ENCODE results near the gene GDF9. TPM values are rescaled to one million over a fixed set of nuclear protein-coding genes. Genes with fewer than 3 reads are reported as not detected.

The GDF9 gene
- total RNA-seq, 4 donors from 2014 or later, result 0.22 to 0.75 (median 0.51) TPM; not detected in 1

DNA sequence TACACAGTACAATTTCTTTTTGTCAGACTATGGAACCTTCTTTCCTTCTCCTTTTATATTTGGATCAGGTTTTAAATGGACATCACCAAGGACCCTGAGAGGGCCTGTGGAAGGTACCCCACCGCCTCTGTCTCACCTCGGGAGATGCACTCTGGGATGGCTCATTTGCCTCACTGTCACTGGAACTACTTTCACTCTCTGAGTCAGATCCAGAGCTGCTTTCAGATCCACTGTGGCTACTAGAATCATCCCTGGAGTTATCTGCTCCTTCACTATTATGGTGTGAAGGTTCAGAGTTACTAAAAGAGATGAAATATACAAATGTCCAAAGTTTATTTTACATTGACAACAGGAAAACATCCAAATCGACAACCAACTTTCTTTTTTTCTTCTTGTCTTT lies 31.8 kb upstream of the GDF9 start:
- TF ChIP-seq, protein P1, sequence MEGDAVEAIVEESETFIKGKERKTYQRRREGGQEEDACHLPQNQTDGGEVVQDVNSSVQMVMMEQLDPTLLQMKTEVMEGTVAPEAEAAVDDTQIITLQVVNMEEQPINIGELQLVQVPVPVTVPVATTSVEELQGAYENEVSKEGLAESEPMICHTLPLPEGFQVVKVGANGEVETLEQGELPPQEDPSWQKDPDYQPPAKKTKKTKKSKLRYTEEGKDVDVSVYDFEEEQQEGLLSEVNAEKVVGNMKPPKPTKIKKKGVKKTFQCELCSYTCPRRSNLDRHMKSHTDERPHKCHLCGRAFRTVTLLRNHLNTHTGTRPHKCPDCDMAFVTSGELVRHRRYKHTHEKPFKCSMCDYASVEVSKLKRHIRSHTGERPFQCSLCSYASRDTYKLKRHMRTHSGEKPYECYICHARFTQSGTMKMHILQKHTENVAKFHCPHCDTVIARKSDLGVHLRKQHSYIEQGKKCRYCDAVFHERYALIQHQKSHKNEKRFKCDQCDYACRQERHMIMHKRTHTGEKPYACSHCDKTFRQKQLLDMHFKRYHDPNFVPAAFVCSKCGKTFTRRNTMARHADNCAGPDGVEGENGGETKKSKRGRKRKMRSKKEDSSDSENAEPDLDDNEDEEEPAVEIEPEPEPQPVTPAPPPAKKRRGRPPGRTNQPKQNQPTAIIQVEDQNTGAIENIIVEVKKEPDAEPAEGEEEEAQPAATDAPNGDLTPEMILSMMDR (IDR thresholded peaks at IDR 0.05; ENCODE audit: low read depth), result no peak

DNA sequence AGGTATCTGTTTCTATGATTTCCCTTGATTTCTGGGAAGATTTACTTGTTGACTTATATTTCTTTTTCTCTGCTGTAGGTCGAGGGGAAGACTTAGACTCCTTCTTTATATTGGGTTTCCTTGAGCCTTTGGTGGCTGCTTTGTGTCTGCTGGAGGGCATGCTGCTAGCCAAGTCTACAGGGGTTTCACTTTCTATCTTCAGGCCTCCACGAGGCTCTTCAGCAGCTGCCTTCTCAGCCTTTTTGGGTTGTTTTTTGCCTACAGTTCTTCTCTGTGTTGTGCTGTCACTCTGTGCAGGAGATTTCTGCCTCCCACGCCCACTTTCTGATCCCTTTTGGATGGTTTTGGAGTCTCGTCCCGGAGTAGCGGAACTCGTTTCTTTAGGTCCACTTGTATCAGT lies 30.4 kb upstream of the GDF9 start:
- TF ChIP-seq, protein P1 (IDR thresholded peaks at IDR 0.05; ENCODE audit: low read depth), result no peak

DNA sequence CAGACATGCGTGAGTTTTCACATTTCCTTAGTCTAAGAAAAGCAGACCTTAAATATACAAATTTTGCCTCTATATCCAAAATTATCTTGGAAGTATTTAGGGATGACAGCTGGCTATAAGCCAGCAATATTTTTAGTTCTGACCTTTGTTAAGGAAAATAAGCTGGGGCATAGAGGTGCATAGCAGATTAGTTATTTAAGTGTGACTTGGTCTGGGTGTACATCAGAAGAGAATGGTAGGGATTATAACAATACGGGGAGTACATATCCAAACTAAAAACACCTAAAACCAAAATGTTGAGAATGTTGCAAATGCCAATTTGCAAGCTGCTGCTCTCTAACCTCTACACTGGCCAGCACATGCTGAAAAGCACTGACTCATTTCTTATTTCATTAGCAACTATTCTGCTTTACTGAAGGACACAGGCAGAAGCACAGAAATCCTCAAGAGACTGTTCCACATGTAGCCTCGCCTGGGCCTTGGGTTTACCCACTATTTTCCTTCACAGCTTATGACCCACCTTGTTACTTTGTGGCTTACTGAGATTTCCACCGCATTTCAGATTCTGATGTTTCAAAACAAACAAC lies 29.5 kb upstream of the GDF9 start:
- TF ChIP-seq, protein P1 (IDR thresholded peaks at IDR 0.05; ENCODE audit: low read depth), result no peak

DNA sequence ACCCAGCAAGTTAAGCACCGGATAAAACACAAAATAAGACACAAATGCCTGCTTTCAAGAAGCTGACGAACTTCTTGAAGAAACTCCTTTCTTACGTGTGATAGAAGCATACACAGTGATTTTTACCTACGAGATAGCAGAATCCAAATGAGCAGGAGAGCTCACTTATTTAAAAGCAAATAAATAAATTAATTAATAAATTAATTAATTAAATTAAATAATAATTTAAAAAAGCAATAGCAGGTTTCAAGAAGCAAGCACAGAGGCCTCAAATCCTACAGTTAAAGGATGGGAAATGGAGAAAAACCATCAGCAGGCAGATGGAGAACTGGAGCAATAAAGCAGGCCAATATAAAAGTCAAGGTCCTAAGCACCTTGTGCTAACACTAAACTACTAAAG lies 24.5 kb upstream of the GDF9 start:
- TF ChIP-seq, protein P1 (IDR thresholded peaks at IDR 0.05; ENCODE audit: low read depth), result no peak

DNA sequence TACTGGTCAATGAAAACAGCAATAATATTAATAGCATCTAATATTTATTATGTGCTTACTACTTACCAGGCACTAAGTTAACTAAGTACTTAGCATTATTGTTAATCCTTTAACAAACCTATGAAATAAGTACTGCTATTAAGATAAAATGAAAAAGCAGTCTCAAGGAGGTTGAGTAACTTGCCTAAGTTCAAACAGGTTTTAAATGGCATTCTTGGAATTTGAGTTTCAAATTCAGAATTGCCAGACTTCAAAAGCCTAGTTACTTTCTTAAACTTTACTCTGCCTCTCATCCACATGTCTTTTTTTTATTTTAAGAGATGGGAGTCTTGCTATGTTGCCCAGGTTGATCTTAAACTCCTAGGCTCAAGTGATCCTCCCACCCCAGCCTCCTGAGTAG lies 23.2 kb upstream of the GDF9 start:
- TF ChIP-seq, protein P1 (IDR thresholded peaks at IDR 0.05; ENCODE audit: low read depth), result no peak

DNA sequence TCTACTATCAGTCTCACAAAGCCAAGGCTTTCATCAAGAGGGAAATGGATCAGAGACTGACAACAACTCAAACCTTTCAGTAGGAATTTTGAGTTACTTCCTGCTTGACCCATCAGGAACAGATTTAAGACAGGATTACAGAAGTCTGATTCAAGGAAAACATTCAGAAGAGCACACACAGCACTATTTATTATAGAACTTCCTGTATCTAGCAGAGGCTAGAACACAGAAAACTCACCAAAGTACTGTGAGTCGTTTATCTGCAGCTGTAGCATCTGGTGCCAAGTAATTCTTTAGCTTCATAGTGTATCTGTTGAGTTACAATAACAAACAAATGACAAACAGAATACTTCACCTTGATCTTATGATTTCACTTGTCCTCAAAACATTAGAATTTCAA lies 21.0 kb upstream of the GDF9 start:
- TF ChIP-seq, protein P1 (IDR thresholded peaks at IDR 0.05; ENCODE audit: low read depth), result no peak

DNA sequence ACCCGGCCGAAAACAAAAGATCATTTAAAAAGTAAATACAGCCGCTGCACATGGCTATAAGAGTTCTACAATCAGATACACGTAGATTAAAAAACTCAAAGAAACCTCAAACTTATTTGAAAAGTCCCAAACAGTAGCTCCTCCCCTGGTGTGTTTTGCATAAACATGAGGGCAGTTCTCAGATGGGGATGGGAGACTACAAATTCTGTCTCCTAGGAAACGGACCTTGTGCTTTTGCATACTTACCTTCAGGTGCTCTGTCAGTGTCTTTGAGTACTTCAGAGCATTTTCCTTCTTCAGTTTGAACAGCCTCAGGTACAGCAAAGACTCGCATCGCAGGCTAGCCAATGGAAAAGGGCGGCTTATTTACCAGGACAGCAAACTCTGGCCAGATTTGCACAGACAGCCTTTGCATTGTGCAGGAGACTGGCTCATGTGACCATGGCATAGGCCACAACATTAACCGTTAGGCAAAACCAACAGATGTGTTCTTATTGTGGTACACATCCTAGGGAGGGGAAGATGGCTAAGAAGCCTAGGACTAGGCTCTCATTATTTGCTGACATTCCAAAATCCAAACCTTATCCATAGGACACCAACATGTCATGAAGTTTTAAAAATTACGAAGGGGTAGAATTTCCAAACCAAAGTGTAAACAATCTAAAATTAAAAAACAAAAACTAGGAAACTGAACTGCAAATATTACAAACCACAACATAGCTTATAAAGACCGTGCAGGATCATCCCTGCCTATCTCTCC lies 20.0 kb upstream of the GDF9 start:
- TF ChIP-seq, protein P1 (IDR thresholded peaks at IDR 0.05; ENCODE audit: low read depth), result no peak
